GM21447 (cell line): ENCODE results near the gene OR2Y1.
A peak's percentile ranks its signal among the peaks of the same experiment; 100 is the strongest.
"Not testable (repeated sequence)": the region's sequence is repeated elsewhere in the genome, so short reads cannot be mapped to it uniquely, and the experiment has no call there.

ENCODE experiments used
- ATAC-seq: cut with Tn5 transposase; IDR thresholded peaks from one replicate; pipeline ENCODE4 v1.9.1; 2021; ENCODE audit not compliant: unreplicated experiment

OR2Y1 gene

GRCh38 chr5:180740953-180741352 is 1.1 kb upstream of the OR2Y1 start:
- ATAC-seq, result not testable (repeated sequence)

DNA sequence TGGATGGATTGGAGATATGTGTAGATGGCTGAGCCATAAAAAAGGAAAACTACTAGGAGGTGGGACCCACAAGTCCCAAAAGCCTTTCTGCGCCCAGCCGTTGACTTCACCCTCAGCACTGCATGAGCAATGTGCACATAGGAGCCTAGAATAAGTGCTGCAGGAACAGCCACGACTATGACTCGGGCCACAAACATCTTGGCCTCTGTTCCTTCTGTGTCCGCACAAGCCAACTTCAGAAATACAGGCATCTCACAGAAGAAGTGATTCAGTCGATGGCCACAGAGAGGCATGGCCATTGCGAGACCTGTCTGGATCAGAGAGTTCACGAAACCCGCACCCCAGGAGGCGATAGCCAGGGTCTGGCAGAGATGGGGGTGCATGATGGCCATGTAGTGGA is 587 bp downstream of the OR2Y1 start:
- ATAC-seq, result no peak

DNA sequence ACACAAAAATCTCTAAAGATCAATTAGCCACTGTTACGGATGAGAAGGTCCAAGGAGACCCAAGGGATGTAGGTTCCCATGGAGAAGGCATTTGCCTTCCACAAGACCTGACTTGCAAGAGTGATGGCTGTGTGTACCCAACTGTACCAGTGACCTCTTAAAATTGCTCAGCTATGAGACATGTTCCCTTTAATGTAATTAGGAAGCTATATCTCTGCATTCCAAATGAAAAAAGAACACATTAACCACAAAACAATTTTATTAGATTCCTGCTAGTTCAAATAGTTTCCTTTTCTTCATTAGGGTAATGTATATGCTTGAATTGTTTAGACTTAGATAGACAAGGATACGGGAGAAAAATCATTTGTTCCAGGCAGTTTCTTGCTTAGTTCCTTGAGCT is 3.3 kb downstream of the OR2Y1 start:
- ATAC-seq, result no peak

DNA sequence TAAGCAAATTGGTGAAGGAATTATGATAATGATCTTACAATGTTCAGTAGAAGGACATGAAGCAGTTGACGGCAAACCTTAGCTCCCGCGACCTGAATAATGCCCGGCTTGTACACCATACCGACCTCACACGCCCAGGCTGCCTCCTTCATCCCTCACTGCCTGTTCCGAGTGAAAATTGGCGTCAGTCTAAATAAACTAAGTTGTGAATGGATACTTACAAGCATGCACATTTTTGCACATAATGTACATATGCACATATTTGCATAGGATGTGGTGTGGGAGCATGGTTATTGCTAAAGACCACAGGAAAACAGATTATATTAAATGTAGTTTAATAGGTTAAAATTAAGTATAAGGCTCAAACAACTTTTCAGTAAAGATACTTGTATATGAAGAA is 14.9 kb downstream of the OR2Y1 start:
- ATAC-seq, result no peak

- ATAC-seq, result no peak
Observed at GRCh38 chr5:180723936-180724335, 15.9 kb downstream of the OR2Y1 start.

DNA sequence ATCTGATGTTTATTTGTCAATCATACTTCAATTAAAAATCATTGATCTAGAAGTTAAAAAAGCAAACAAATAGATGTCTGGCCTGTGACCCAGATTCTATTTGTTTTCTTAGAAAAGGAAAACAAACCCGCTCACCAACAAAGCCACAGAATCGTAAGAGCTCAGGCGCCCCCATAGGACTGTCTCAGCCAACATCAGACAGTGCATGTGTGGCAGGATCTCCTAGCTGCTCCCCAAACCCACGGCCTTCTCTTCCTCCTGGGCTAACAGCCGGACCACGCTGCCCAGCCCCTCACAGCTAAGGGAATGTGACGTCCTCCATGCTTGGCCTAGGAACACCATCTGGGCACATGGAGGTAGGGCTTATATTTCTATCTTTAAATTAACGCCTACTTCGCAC is 19.4 kb downstream of the OR2Y1 start:
- no peak for ATAC-seq

DNA sequence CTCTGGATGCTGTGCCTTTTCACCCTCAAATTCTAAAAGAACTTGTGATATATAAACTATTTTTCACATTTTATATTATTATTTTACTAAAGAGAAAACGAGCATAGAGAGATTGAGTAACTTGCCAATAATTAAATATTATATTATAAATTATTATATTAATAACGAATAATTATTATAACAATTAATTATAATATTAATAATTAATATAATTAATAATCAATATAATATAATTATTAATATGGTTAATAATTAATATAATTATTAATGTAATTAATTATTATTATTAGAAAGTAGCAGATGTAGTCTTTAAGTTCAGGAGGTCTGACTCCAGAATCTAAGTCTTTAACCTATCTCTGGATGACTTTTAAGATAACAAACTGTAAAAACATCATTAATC is 20.1 kb downstream of the OR2Y1 start:
- no peak for ATAC-seq

GRCh38 chr5:180718810-180719453 is 20.9 kb downstream of the OR2Y1 start:
- no peak for ATAC-seq

GRCh38 chr5:180717989-180718388 is 21.9 kb downstream of the OR2Y1 start:
- peak; percentile 55 for ATAC-seq

GRCh38 chr5:180704362-180704761 is 35.5 kb downstream of the OR2Y1 start:
- ATAC-seq, result no peak

GRCh38 chr5:180703912-180704311 is 35.9 kb downstream of the OR2Y1 start:
- ATAC-seq, result no peak

GRCh38 chr5:180703371-180703770 is 36.5 kb downstream of the OR2Y1 start:
- ATAC-seq, result not testable (repeated sequence)

- ATAC-seq, result not testable (repeated sequence)
Observed at GRCh38 chr5:180700440-180700839, 39.4 kb downstream of the OR2Y1 start.

- no peak for ATAC-seq
Observed at GRCh38 chr5:180699042-180699441, 40.8 kb downstream of the OR2Y1 start.

- ATAC-seq, result no peak
Observed at GRCh38 chr5:180696116-180696515, 43.7 kb downstream of the OR2Y1 start.

- ATAC-seq, result no peak
Observed at GRCh38 chr5:180692429-180692828, 47.4 kb downstream of the OR2Y1 start.

GRCh38 chr5:180691046-180691445 is 48.8 kb downstream of the OR2Y1 start:
- ATAC-seq, result no peak

DNA sequence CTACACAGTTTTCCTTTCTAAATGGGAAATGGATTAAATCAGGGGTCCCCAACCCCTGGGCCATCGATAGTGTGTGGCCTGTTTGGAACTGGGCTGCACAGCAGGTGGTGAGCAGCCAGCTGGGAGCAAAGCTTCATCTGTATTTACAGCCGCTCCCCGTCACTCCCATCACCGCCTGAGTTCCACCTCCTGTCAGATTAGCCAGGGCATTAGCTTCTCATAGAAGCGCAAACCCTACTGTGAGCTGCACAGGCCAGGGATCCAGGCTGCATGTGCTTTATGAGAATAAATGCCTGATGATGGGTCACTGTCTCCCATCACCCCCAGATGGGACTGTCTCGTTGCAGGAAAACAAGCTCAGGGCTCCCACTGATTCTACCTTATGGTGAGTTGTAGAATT is 49.3 kb downstream of the OR2Y1 start:
- no peak for ATAC-seq

- ATAC-seq, result no peak
Observed at GRCh38 chr5:180689775-180690174, 50.1 kb downstream of the OR2Y1 start.
